HTR-8/SVneo (cell line): Measurements from ENCODE around the gene OAF.

Experiments used
- DNase-seq: peaks from one replicate; pipeline ENCODE4 v3.0.0; 2011; ENCODE audit warnings: low spot score, mixed read lengths; ENCODE audit not compliant: insufficient read length
- FAIRE-seq: peaks from 2 replicates; lab custom pipeline; 2011; peaks lifted over from hg19 to GRCh38; lab: Jason Lieb, UNC

OAF gene

GRCh38 chr11:120219232-120219937 is 8.6 kb downstream of the OAF start:
- DNase-seq (no peak), FAIRE-seq (no peak)

- no peak for DNase-seq
- FAIRE-seq: no peak
Observed at GRCh38 chr11:120219938-120220746, 9.3 kb downstream of the OAF start.

- DNase-seq: no peak
- no peak for FAIRE-seq
Observed at GRCh38 chr11:120220747-120221037, 9.9 kb downstream of the OAF start.

GRCh38 chr11:120221115-120221752 is 10.4 kb downstream of the OAF start:
- FAIRE-seq: no peak

GRCh38 chr11:120222916-120223315 is 12.1 kb downstream of the OAF start:
- no peak for DNase-seq

More at GRCh38 chr11:120221115-120221752, 10.4 kb downstream of the OAF start:
- no peak for DNase-seq

GRCh38 chr11:120223793-120224192 is 13.0 kb downstream of the OAF start:
- no peak for FAIRE-seq
- DNase-seq: no peak

More at GRCh38 chr11:120222916-120223315, 12.1 kb downstream of the OAF start:
- no peak for FAIRE-seq

GRCh38 chr11:120224361-120224760 is 13.5 kb downstream of the OAF start:
- FAIRE-seq: no peak

GRCh38 chr11:120224972-120225909 is 14.4 kb downstream of the OAF start:
- DNase-seq: no peak
- FAIRE-seq: no peak

More at GRCh38 chr11:120224361-120224760, 13.5 kb downstream of the OAF start:
- no peak for DNase-seq

- no peak for DNase-seq
Observed at GRCh38 chr11:120226242-120226641, 15.4 kb downstream of the OAF start.

GRCh38 chr11:120226714-120227113 is 15.9 kb downstream of the OAF start:
- no peak for FAIRE-seq

More at GRCh38 chr11:120226242-120226641, 15.4 kb downstream of the OAF start:
- FAIRE-seq: no peak

GRCh38 chr11:120227228-120227852 is 16.5 kb downstream of the OAF start:
- DNase-seq: no peak
- FAIRE-seq: no peak

More at GRCh38 chr11:120226714-120227113, 15.9 kb downstream of the OAF start:
- no peak for DNase-seq

GRCh38 chr11:120228794-120229384 is 18.1 kb downstream of the OAF start:
- DNase-seq: no peak

GRCh38 chr11:120229451-120230424 is 18.9 kb downstream of the OAF start:
- FAIRE-seq: no peak

More at GRCh38 chr11:120228794-120229384, 18.1 kb downstream of the OAF start:
- FAIRE-seq: no peak

GRCh38 chr11:120230433-120231071 is 19.7 kb downstream of the OAF start:
- no peak for FAIRE-seq
- DNase-seq: no peak

More at GRCh38 chr11:120229451-120230424, 18.9 kb downstream of the OAF start:
- DNase-seq: no peak

GRCh38 chr11:120231963-120232362 is 21.1 kb downstream of the OAF start:
- no peak for DNase-seq

GRCh38 chr11:120233207-120233803 is 22.5 kb downstream of the OAF start:
- FAIRE-seq (peak; percentile 64), DNase-seq (no peak)

More at GRCh38 chr11:120231963-120232362, 21.1 kb downstream of the OAF start:
- no peak for FAIRE-seq
